Measurements from ENCODE around the gene TRAPPC2L.
"Not testable (repeated sequence)": the region's sequence is repeated elsewhere in the genome, so short reads cannot be mapped to it uniquely, and the experiment has no call there.

The TRAPPC2L gene

DNA sequence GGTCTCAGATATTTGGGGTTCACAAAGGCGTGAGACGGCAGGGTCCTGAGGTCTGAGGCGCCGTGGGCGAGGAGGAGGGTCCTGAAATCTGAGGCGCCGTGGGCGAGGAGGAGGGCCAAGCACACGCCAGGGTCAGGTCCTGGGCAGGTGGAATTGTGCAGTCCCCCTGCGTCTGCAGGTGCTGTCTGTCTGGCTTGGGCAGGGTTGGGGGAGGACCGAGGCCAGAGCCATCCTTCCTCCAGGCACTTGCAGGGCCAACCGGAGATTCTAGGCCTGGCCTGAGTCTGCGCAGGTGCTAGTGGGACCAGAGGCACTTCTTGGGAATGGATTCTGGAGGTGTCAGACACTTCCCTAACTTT lies 42.8 kb upstream of the TRAPPC2L start:
- peaks cover 22% of the 10 kb centered on the region for H3K4me1 Mint-ChIP-seq
- no peak overlapping the region for H3K4me3 Mint-ChIP-seq
- DNase-seq, result no peak
- no peaks in the 10 kb centered on the region for H3K27me3 Mint-ChIP-seq
- no peak overlapping the region for H3K27ac Mint-ChIP-seq
- H3K9me3 Mint-ChIP-seq, result no peaks in the 10 kb centered on the region
- peaks cover under 1% of the 10 kb centered on the region for H3K36me3 Mint-ChIP-seq
- CTCF ChIA-PET, result interaction anchor here (1.4 to 3.0 kb wide), 3 partner anchors 43 to 77 kb away, joined by 3 to 14 read pairs (median 4); partner anchors contain the start of genes GALNS and TRAPPC2L

DNA sequence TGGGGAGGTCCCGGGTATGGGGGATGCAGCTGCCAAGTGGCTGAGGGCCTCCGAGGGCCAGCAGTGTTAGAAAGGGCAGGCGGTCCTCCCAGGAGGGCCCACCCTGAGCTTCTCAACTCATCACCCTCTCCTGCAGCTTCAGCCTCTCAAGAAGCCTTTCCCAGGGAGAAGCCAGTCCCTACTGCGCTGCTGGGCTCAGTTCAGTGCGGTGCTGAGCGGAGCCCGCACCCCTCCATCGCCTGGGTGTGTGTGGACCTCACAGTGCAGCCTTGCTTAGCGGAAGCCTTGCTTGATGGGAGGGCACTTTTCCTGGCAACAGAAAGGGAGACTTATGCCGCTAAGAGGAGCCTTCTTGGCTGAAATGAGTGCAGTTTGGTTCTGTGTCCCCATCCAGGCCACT lies 41.7 kb upstream of the TRAPPC2L start:
- H3K4me1 Mint-ChIP-seq, result peaks cover 15% of the 10 kb centered on the region
- H3K27ac Mint-ChIP-seq, result no peak overlapping the region
- no peaks in the 10 kb centered on the region for H3K9me3 Mint-ChIP-seq
- no peaks in the 10 kb centered on the region for H3K36me3 Mint-ChIP-seq
- H3K27me3 Mint-ChIP-seq, result no peaks in the 10 kb centered on the region
- DNase-seq, result no peak
- CTCF ChIA-PET, result interaction anchor here (0.9 to 3.0 kb wide), 3 partner anchors 42 to 403 kb away, joined by 3 to 14 read pairs (median 3); partner anchors contain the start of genes GALNS, TRAPPC2L and ZNF778
- H3K4me3 Mint-ChIP-seq, result no peak overlapping the region

DNA sequence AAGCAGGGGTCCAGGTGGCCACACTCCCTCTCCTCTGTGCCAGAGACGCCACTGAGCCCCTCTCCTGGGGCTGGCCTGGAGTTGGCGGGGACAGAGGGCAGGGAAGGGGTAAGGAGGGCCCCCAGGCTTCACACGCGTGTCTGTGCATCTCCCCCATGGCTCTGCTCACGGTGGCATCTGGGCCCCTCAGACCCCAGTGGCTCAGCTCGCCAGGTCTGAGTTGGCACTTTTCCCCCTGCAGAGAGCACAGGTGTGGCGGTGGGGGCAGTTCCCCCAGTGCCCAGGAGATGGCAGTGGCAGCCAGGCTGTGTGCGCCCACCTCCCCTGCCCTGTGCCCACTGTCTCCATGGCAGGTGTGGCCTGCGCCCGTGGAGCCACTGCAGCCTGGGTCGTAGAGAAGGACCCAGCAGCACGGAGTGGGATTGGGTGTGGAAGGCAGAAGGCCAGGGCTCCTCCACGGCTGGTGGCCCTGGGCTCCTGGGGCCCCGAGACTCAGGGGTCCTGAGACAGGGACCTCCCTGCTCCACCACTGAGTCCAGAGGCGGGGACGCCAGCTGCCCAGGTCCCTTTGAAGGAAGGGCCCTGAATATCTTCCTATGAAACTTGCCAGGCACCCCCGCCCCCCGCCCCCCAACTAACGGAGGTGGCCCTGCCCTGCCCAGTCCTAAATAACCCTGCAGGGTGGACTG lies 40.9 kb upstream of the TRAPPC2L start:
- H3K36me3 Mint-ChIP-seq, result no peaks in the 10 kb centered on the region
- no peaks in the 10 kb centered on the region for H3K27me3 Mint-ChIP-seq
- DNase-seq, result peak; percentile 72
- no peak overlapping the region for H3K27ac Mint-ChIP-seq
- H3K4me3 Mint-ChIP-seq, result no peak overlapping the region
- CTCF ChIA-PET, result interaction anchor here (0.9 to 3.0 kb wide), 3 partner anchors 41 to 402 kb away, joined by 3 to 14 read pairs (median 4); partner anchors contain the start of genes GALNS, TRAPPC2L and ZNF778
- H3K9me3 Mint-ChIP-seq, result no peaks in the 10 kb centered on the region
- peaks cover 11% of the 10 kb centered on the region for H3K4me1 Mint-ChIP-seq

DNA sequence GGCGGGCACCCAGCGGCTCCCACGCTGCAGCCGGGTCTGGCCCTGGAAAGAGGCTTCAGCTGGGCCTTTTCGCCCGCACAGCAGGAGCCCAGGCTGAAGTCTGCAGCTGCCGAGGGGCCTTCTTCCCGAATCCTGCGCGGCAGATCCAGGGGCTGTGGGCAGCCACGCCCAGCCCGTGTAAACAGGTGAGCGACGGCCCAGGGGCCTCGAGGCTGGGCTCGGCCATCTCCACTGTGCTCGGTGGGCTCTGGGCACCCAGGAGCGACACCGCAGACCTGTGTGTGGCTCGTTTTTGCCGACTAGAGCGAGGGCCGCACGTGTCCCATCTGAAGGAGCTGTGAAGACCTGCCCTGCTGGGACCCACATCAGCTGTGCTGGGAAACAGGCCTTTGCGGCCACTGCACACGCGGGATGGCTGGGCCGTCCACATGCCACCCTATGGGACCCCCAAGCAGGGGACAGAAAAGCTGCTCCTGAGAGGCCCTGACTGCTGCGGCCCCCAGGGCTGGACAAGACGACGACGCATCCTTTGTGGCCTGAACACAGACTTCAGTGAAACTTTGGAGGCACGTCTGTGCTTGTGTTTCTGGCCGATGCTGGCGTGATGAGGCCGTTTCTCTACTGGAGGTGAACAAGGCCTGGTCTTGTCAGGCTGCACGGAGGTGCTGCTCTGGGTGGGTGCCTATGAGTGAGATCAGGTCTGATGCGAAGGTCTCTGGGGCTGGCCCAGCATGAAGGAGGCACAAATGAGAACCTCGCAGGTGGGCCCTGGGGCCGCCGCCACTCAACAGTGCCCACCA lies 40.0 kb upstream of the TRAPPC2L start:
- no peak for DNase-seq
- H3K27ac Mint-ChIP-seq, result no peak overlapping the region
- CTCF ChIA-PET, result interaction anchor here (1.0 to 1.5 kb wide), 2 partner anchors 41 to 350 kb away, joined by 4 to 5 read pairs; no protein-coding TSS in a partner anchor
- no peaks in the 10 kb centered on the region for H3K9me3 Mint-ChIP-seq
- H3K4me1 Mint-ChIP-seq, result peaks cover 10% of the 10 kb centered on the region
- no peak overlapping the region for H3K4me3 Mint-ChIP-seq
- no peaks in the 10 kb centered on the region for H3K27me3 Mint-ChIP-seq
- no peaks in the 10 kb centered on the region for H3K36me3 Mint-ChIP-seq

DNA sequence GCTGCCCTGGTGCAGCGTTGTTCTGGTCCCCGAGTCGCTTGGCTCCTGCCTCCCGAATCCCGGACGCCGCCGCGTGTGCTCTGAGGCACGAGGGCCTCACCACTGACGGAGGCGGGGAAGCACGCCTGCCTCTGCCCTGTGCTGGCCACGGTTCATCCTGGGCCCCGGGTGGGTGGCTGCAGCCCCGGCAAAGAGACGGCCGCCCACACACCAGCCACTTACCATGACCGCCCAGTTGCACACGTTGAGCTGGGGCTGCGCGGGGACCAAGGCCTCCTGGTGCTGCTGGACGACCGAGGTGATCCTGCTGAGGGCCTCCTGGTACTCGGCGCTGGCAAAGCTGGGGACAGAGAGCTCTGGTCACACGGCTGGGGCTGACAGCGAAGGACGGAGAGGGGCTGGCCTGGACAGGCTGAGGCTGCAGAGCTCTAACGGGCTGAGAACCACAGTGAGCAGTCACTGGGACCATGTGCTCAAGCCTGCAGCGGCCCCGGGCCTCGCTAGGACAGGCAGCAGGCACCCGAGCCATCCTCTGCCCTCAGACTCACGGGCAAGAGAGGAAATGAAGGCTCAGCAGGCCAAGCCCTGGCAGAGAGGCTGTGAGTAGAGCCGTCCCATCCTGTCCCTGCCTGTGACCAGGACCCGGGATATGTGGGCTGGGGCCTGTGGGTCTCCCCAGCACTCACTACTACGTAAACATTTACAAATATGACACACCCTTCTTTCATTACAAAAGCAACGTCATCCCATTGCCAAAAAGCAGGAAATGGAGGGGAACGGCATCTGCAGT lies 38.9 kb upstream of the TRAPPC2L start:
- Mint-ChIP-seq H3K4me3 (no peak overlapping the region), H3K36me3 (no peaks in the 10 kb centered on the region)

DNA sequence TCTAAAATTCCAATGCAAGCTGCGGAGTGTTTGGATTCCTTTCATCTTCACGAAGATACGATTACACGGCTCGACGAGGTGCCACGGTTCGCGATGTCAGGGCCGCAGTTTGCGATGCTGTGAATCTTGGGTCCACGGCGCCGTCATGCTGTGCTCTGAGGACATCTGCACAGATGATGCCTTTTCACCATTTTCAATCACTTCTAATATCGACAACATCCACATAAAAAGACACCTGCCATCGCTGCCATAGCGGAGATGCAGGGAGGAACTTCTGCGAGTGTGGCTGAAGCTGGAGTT lies 38.4 kb upstream of the TRAPPC2L start:
- Mint-ChIP-seq H3K27me3 (no peaks in the 10 kb centered on the region), H3K27ac (no peak overlapping the region)
- CTCF ChIA-PET, result no interaction called here

More for the DNA sequence above, 38.9 kb upstream of the TRAPPC2L start:
- no peak for DNase-seq
- no peaks in the 10 kb centered on the region for H3K9me3 Mint-ChIP-seq
- CTCF ChIA-PET, result no interaction called here
- H3K27me3 Mint-ChIP-seq, result no peaks in the 10 kb centered on the region
- H3K4me1 Mint-ChIP-seq, result peaks cover 3% of the 10 kb centered on the region
- no peak overlapping the region for H3K27ac Mint-ChIP-seq

DNA sequence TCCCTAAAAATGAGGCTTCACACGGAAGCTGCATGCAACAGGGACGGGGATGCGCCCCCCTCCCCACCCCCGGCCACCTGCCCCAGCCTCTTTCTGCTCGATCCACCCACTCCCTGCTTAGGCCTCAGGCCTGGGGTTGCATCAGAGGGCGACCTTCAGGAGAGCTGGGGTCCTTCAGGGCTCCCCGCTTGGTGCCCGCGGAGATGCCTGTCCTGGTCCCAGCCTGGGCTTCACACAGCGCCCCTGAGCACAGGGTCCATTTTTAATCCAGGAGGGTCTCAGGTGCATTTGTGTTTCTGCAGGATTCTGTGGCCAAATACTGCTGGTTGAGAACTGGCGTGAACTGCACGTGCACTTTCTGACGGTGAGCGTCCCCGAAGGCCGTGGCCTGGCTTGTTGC lies 37.8 kb upstream of the TRAPPC2L start:
- CTCF ChIA-PET, result no interaction called here
- no peaks in the 10 kb centered on the region for H3K9me3 Mint-ChIP-seq
- H3K4me3 Mint-ChIP-seq, result no peak overlapping the region
- H3K4me1 Mint-ChIP-seq, result no peaks in the 10 kb centered on the region
- H3K36me3 Mint-ChIP-seq, result no peaks in the 10 kb centered on the region
- DNase-seq, result no peak
- peak overlapping the region; percentile 28 for H3K27ac Mint-ChIP-seq
- H3K27me3 Mint-ChIP-seq, result no peaks in the 10 kb centered on the region

More for the DNA sequence above, 38.4 kb upstream of the TRAPPC2L start:
- Mint-ChIP-seq H3K4me3 (no peak overlapping the region), H3K36me3 (no peaks in the 10 kb centered on the region), H3K4me1 (peaks cover 3% of the 10 kb centered on the region), H3K9me3 (no peaks in the 10 kb centered on the region)
- no peak for DNase-seq

DNA sequence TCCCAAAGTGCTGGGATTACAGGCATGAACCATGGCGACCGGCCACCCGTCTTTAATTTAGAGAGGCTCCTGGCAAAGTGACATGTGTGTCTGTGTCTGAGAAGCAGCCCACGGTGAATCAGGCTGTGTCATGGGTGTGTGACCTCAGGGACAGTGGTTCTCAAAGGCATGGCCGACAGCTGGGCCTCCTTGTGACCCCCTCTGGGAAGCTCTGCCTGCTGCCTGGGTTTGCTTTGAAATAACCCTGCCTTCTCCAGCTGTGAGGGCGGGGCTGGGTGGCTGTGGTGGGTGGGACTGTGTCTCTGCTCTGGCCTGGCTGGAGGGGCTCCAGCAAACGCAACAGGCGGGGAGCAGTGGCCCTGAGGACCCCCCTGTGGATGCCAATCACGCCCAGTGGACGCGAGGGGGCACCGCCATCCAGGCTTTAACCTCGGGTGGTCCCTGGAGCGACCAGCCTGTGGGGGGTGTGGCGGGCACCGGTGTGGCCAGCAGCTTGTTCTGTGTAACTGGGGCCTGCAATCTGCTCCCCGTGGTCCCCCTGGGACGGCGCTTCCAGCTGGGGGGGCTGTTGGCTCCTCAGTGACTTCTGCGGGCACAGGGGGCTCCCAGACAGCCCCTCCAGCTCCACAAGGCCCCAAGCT lies 36.4 kb upstream of the TRAPPC2L start:
- H3K4me3 Mint-ChIP-seq, result no peak overlapping the region
- CTCF ChIA-PET, result no interaction called here
- no peaks in the 10 kb centered on the region for H3K9me3 Mint-ChIP-seq
- H3K27ac Mint-ChIP-seq, result no peak overlapping the region
- no peaks in the 10 kb centered on the region for H3K27me3 Mint-ChIP-seq
- no peak for DNase-seq
- H3K36me3 Mint-ChIP-seq, result no peaks in the 10 kb centered on the region
- H3K4me1 Mint-ChIP-seq, result no peaks in the 10 kb centered on the region

DNA sequence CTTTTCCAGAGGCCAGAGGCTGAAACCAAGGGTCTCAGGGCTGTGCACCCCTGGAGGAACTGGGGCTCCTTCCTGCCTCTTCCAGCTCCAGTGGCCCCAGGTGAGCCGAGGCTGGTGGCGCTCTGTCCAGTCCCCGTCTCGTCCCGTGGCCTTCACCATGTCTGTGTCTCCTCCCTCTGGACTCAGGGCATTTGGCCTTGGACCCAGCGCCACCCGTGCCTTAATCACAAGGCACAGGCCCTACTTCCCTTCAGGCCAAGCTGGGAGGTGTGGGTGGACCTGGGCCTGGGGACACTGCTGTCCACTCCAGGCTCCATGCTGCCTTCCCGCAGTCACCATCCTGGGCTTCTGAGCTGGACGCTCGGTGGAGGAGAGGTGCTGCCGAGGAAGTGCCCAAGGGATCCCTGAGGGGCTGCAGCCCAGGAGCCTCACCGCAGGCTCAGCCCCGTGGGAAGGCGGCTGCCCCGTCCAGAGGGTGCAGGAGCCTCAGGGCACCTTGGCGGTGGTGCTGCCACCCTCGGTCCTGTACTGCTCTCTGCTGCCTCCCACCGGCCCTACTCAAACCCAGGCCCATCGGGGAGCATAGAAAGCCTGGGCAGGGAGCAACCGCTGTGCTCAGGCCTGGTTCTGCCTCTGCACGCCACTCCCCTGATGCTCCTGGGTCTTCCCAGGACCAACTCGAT lies 35.6 kb upstream of the TRAPPC2L start:
- H3K36me3 Mint-ChIP-seq, result no peaks in the 10 kb centered on the region
- no peaks in the 10 kb centered on the region for H3K27me3 Mint-ChIP-seq
- H3K9me3 Mint-ChIP-seq, result no peaks in the 10 kb centered on the region
- H3K4me1 Mint-ChIP-seq, result no peaks in the 10 kb centered on the region
- no peak overlapping the region for H3K27ac Mint-ChIP-seq
- H3K4me3 Mint-ChIP-seq, result no peak overlapping the region
- CTCF ChIA-PET, result no interaction called here
- no peak for DNase-seq

DNA sequence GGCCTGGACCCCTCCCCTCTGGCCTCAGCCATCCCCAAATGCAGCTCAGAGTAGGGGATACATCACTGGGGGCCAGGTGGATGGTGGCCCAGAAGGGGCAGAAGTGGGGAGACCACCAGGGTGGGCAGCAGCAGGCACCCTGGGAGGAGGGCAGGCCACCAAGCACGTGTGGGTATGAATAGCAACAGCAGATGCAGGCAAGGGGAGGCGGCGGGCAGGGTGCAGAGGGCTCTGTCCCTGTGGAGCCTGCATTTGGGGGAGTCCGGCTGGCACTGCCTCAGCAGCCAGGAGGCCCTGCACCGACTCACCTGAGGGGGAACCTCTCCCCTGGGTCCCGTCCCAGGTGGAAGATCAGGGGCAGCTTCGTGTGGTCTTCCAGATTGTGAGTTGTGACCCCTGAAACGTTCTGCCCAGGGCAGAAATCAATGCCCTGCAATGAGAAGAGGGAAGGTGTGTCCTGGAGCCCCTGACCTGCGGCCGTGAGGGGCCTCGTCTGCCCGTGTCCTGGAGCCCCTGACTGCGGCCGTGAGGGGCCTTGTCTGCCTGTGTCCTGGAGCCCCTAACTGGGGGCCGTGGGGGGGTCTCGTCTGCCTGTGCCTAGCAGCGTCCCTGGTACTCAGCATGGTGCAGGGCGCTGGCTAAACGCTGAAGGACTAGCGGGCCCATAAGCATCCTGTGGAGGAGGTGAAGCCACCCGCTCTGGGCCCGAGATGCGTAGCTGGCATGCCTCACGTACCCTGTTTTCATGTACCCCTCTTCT lies 34.5 kb upstream of the TRAPPC2L start:
- H3K4me1 Mint-ChIP-seq, result no peaks in the 10 kb centered on the region
- no peak overlapping the region for H3K4me3 Mint-ChIP-seq
- CTCF ChIA-PET, result interaction anchor here (0.8 kb wide), 1 partner anchor 85 kb away, joined by 3 read pairs; no protein-coding TSS in a partner anchor
- H3K9me3 Mint-ChIP-seq, result no peaks in the 10 kb centered on the region
- H3K27ac Mint-ChIP-seq, result peak overlapping the region; percentile 19
- H3K36me3 Mint-ChIP-seq, result no peaks in the 10 kb centered on the region
- H3K27me3 Mint-ChIP-seq, result no peaks in the 10 kb centered on the region
- DNase-seq, result no peak

DNA sequence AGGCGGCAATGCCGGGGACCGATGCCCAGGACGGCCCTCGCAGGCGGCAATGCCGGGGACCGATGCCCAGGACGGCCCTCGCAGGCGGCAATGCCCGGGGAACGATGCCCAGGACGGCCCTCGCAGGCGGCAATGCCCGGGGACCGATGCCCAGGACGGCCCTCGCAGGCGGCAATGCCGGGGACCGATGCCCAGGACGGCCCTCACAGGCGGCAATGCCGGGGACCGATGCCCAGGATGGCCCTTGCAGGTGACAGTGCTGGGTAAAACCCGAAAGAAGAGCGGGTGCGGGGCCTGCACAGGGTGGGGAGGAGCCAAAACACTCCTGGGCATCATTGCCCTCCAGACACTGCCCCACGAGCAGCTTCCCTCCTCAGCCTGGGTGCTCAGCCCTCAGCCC lies 33.3 kb upstream of the TRAPPC2L start:
- H3K9me3 Mint-ChIP-seq, DNase-seq, H3K27ac Mint-ChIP-seq, H3K27me3 Mint-ChIP-seq, CTCF ChIA-PET, H3K4me1 Mint-ChIP-seq, H3K36me3 Mint-ChIP-seq, H3K4me3 Mint-ChIP-seq: not testable (repeated sequence)

DNA sequence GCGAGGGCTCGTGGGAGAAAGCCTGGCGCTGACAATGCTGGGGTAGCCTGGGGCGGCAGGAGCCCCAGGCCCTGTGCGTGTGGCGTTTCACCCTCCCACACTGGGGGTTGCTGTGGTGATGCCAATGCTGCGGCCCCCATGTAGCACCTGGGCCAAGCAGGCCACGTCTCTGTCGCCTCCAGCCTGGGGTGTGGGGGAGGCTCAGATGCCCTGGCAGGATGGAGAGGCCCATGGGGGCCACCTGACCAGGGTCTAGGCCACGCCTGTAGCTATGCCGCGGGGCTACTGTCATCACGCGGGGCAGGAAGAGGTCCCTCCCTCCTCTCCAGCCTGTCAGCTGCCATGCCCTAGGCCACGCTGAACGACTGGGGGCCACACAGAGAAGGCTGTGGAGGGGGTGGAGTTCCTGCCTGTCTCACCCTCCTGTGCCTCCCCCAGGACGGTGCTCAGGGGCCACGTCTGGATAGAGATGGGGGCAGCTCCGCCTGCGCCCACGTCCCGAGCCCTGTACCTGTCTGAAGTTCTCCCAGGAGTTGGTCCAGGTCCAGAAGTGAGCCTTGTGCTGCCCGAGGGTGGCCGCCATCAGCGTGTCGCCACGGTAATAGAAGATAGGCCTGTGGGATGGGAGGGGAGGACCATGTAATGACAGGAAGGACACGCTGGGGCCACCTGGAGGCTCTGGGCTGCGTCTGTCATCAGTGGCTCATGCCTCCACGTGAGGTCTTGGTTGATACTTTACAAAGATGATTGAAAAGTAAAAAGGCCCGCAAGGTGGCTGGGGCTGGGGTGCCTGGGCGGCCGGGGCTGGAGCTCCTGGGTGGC lies 32.5 kb upstream of the TRAPPC2L start:
- no peaks in the 10 kb centered on the region for H3K4me1 Mint-ChIP-seq
- no peaks in the 10 kb centered on the region for H3K9me3 Mint-ChIP-seq
- no peaks in the 10 kb centered on the region for H3K27me3 Mint-ChIP-seq
- H3K27ac Mint-ChIP-seq, result no peak overlapping the region
- H3K4me3 Mint-ChIP-seq, result no peak overlapping the region
- CTCF ChIA-PET, result no interaction called here
- H3K36me3 Mint-ChIP-seq, result no peaks in the 10 kb centered on the region
- no peak for DNase-seq
